TTC549 (cell line): ENCODE results near the gene ROS1.
"Not testable (repeated sequence)": the region's sequence is repeated elsewhere in the genome, so short reads cannot be mapped to it uniquely, and the experiment has no call there.

Experiments
- FAIRE-seq: peaks from 2 replicates; lab custom pipeline; 2012; peaks lifted over from hg19 to GRCh38; lab: Jason Lieb, UNC

Gene ROS1

GRCh38 chr6:117266257-117267053 lies 159.3 kb downstream of the ROS1 start:
- FAIRE-seq: no peak

- no peak for FAIRE-seq
Measured at GRCh38 chr6:117265410-117266256, 160.1 kb downstream of the ROS1 start, which contains the start of gene VGLL2. Gene VGLL2 (plus strand): TSS chr6:117265558. CDS start chr6:117265764, 206 bp downstream.

GRCh38 chr6:117264692-117265409 lies 160.9 kb downstream of the ROS1 start:
- no peak for FAIRE-seq

GRCh38 chr6:117264369-117264691 lies 161.4 kb downstream of the ROS1 start:
- no peak for FAIRE-seq

- no peak for FAIRE-seq
Measured at GRCh38 chr6:117263353-117263927, 162.3 kb downstream of the ROS1 start.

- no peak for FAIRE-seq
Measured at GRCh38 chr6:117262799-117263198, 162.9 kb downstream of the ROS1 start.

- FAIRE-seq: no peak
Measured at GRCh38 chr6:117253785-117254184, 172.0 kb downstream of the ROS1 start.

GRCh38 chr6:117244979-117245378 lies 180.8 kb downstream of the ROS1 start:
- not testable (repeated sequence) for FAIRE-seq

GRCh38 chr6:117244571-117244970 lies 181.2 kb downstream of the ROS1 start:
- FAIRE-seq: not testable (repeated sequence)
